Type B pancreatic cell (in vitro differentiated cells): ENCODE results near the gene CPNE1. TPM values are rescaled to one million over a fixed set of nuclear protein-coding genes. Genes with fewer than 3 reads are reported as not detected.

Experiments
- DNase-seq: peaks from one replicate; pipeline ENCODE4 v3.0.0; 2021; ENCODE audit warnings: mixed read lengths; ENCODE audit not compliant: unreplicated experiment; ENCODE audit errors: extremely low spot score
- H3K27ac Mint-ChIP-seq: 2 replicates; pipeline ENCODE4 v1.8.0; 2021; ENCODE audit warnings: mild to moderate bottlenecking, mixed read lengths
- H3K27me3 Mint-ChIP-seq: 2 replicates; pipeline ENCODE4 v1.8.0; 2021; ENCODE audit warnings: mixed read lengths
- H3K36me3 Mint-ChIP-seq: 2 replicates; pipeline ENCODE4 v1.8.0; 2021; ENCODE audit warnings: mixed read lengths
- H3K4me1 Mint-ChIP-seq: one replicate; pipeline ENCODE4 v1.8.0; 2021; ENCODE audit warnings: mixed read lengths; ENCODE audit not compliant: unreplicated experiment
- H3K4me3 Mint-ChIP-seq: 2 replicates; pipeline ENCODE4 v1.8.0; 2021; ENCODE audit warnings: mild to moderate bottlenecking, mixed read lengths
- H3K9me3 Mint-ChIP-seq: 2 replicates; pipeline ENCODE4 v1.8.0; 2021; ENCODE audit warnings: mixed read lengths
- CTCF ChIP-seq: fragments of 200-600 bp; sonication (generic); conservative IDR thresholded peaks from 2 replicates; pipeline ENCODE4 v1.5.0; 2021; ENCODE audit warnings: antibody characterized with exemption, mild to moderate bottlenecking
- total RNA-seq: library from RNA; stranded (reverse); gene quantifications from 2 replicates; pipeline ENCODE4 v1.2.1, GENCODE V29; 2021; ENCODE audit warnings: low replicate concordance

The CPNE1 gene
- total RNA-seq, 1 donor from 2014 or later = 192 TPM

GRCh38 chr20:35586751-35587425 is 77.8 kb downstream of the CPNE1 start:
- Mint-ChIP-seq H3K27ac (no peak overlapping the region), H3K4me3 (no peak overlapping the region), H3K4me1 (no peaks in the 10 kb centered on the region), H3K27me3 (no peaks in the 10 kb centered on the region), H3K9me3 (no peaks in the 10 kb centered on the region), H3K36me3 (no peaks in the 10 kb centered on the region)
- no peak for DNase-seq
- TF ChIP-seq CTCF = no peak

GRCh38 chr20:35583636-35584560 is 80.8 kb downstream of the CPNE1 start:
- TF ChIP-seq CTCF = no peak
- H3K4me1 Mint-ChIP-seq = no peaks in the 10 kb centered on the region

GRCh38 chr20:35582741-35583404 is 81.8 kb downstream of the CPNE1 start:
- Mint-ChIP-seq H3K27me3 (no peaks in the 10 kb centered on the region), H3K4me3 (no peak overlapping the region), H3K9me3 (no peaks in the 10 kb centered on the region), H3K4me1 (no peaks in the 10 kb centered on the region), H3K36me3 (no peaks in the 10 kb centered on the region), H3K27ac (no peak overlapping the region)
- TF ChIP-seq CTCF = no peak
- no peak for DNase-seq

More at GRCh38 chr20:35583636-35584560, 80.8 kb downstream of the CPNE1 start:
- no peak for DNase-seq
- H3K9me3 Mint-ChIP-seq = no peaks in the 10 kb centered on the region
- H3K27ac Mint-ChIP-seq = no peak overlapping the region
- H3K4me3 Mint-ChIP-seq = no peak overlapping the region
- no peaks in the 10 kb centered on the region for H3K27me3 Mint-ChIP-seq
- no peaks in the 10 kb centered on the region for H3K36me3 Mint-ChIP-seq

- Mint-ChIP-seq H3K27ac (no peak overlapping the region), H3K4me3 (no peak overlapping the region), H3K27me3 (no peaks in the 10 kb centered on the region), H3K4me1 (no peaks in the 10 kb centered on the region), H3K9me3 (no peaks in the 10 kb centered on the region), H3K36me3 (no peaks in the 10 kb centered on the region)
- TF ChIP-seq CTCF = no peak
- DNase-seq = no peak
These were observed 82.6 kb downstream of the CPNE1 start for GRCh38 chr20:35582131-35582530.

- H3K9me3 Mint-ChIP-seq = peaks cover 2% of the 10 kb centered on the region
- no peaks in the 10 kb centered on the region for H3K36me3 Mint-ChIP-seq
- no peak for TF ChIP-seq CTCF
- no peak for DNase-seq
- no peak overlapping the region for H3K4me3 Mint-ChIP-seq
- no peak overlapping the region for H3K27ac Mint-ChIP-seq
- no peaks in the 10 kb centered on the region for H3K27me3 Mint-ChIP-seq
- no peaks in the 10 kb centered on the region for H3K4me1 Mint-ChIP-seq
These were observed 85.5 kb downstream of the CPNE1 start for GRCh38 chr20:35579196-35579595.
